H9 (cell line): ENCODE measurements around the gene SLC15A3. TPM values are rescaled to one million over a fixed set of nuclear protein-coding genes. Genes with fewer than 3 reads are reported as not detected.

Experiments used
- DNase-seq: peaks from one replicate; pipeline ENCODE4 v3.0.0-alpha.2; 2017
- H2AFZ ChIP-seq: one replicate; pipeline ENCODE4 v1.6.1; 2013; ENCODE audit warnings: mild to moderate bottlenecking, low read length, control low read depth, moderate library complexity
- H2AK5ac ChIP-seq: 2 replicates; pipeline ENCODE4 v1.6.1; 2013; ENCODE audit warnings: low read length, control low read depth, mixed read lengths; ENCODE audit not compliant: insufficient read length
- H2BK120ac ChIP-seq: one replicate; pipeline ENCODE4 v1.6.1; 2013; ENCODE audit warnings: low read depth, mild to moderate bottlenecking, low read length, control low read depth, inconsistent platforms; ENCODE audit not compliant: poor library complexity, severe bottlenecking
- H2BK12ac ChIP-seq: 2 replicates; pipeline ENCODE4 v1.6.1; 2013; ENCODE audit warnings: low read length, control low read depth, mixed read lengths, low read depth; ENCODE audit not compliant: insufficient read length
- H2BK15ac ChIP-seq: 2 replicates; pipeline ENCODE4 v1.6.1; 2013; ENCODE audit warnings: low read depth, low read length, control low read depth
- H2BK20ac ChIP-seq: one replicate; pipeline ENCODE4 v1.6.1; 2013; ENCODE audit warnings: low read depth, mild to moderate bottlenecking, low read length, control low read depth, inconsistent platforms; ENCODE audit not compliant: poor library complexity, severe bottlenecking
- H2BK5ac ChIP-seq: 2 replicates; pipeline ENCODE4 v1.6.1; 2013; ENCODE audit warnings: low read length, control low read depth, mixed read lengths; ENCODE audit not compliant: insufficient read length
- H3K14ac ChIP-seq: 2 replicates; pipeline ENCODE4 v1.6.1; 2013; ENCODE audit warnings: low read length, control low read depth; ENCODE audit not compliant: insufficient read depth
- H3K18ac ChIP-seq: 2 replicates; pipeline ENCODE4 v1.6.1; 2013; ENCODE audit warnings: low read depth, mild to moderate bottlenecking, mixed read lengths, low read length, control low read depth; ENCODE audit not compliant: insufficient read length
- H3K23ac ChIP-seq: 2 replicates; pipeline ENCODE4 v1.6.1; 2013; ENCODE audit warnings: low read length, control low read depth, mixed read lengths, low read depth; ENCODE audit not compliant: insufficient read length
- H3K23me2 ChIP-seq: 2 replicates; pipeline ENCODE4 v1.6.1; 2013; ENCODE audit warnings: low read depth, mild to moderate bottlenecking, mixed read lengths, low read length, control low read depth; ENCODE audit not compliant: insufficient read length, poor library complexity, severe bottlenecking
- H3K27ac ChIP-seq: 2 replicates; pipeline ENCODE4 v1.5.1; 2013; ENCODE audit warnings: low read length, control low read depth, mixed read lengths, low read depth; ENCODE audit not compliant: insufficient read length
- H3K27me3 ChIP-seq: 2 replicates; pipeline ENCODE4 v1.6.1; 2013; ENCODE audit warnings: low read length, control low read depth, inconsistent platforms; ENCODE audit not compliant: insufficient read depth
- H3K4ac ChIP-seq: 2 replicates; pipeline ENCODE4 v1.6.1; 2013; ENCODE audit warnings: low read depth, mild to moderate bottlenecking, control low read depth, inconsistent platforms, low read length, moderate library complexity
- H3K4me1 ChIP-seq: 2 replicates; pipeline ENCODE4 v1.6.1; 2013; ENCODE audit warnings: low read length, control low read depth, inconsistent platforms; ENCODE audit not compliant: insufficient read depth
- H3K4me2 ChIP-seq: 2 replicates; pipeline ENCODE4 v1.6.1; 2013; ENCODE audit warnings: low read length, control low read depth, mixed read lengths; ENCODE audit not compliant: insufficient read length, insufficient read depth
- H3K56ac ChIP-seq: 2 replicates; pipeline ENCODE4 v1.6.1; 2013; ENCODE audit warnings: low read depth, mild to moderate bottlenecking, mixed read lengths, low read length, control low read depth; ENCODE audit not compliant: insufficient read length
- H3K79me1 ChIP-seq: 2 replicates; pipeline ENCODE4 v1.6.1; 2013; ENCODE audit warnings: low read depth, mild to moderate bottlenecking, moderate library complexity, low read length, control low read depth, inconsistent platforms; ENCODE audit not compliant: insufficient read depth, poor library complexity, severe bottlenecking
- H3K79me2 ChIP-seq: 2 replicates; pipeline ENCODE4 v1.6.1; 2013; ENCODE audit warnings: low read length, control low read depth, inconsistent platforms; ENCODE audit not compliant: insufficient read depth
- H3K9ac ChIP-seq: 2 replicates; pipeline ENCODE4 v1.6.1; 2013; ENCODE audit warnings: low read length, control low read depth, mixed read lengths; ENCODE audit not compliant: insufficient read length; ENCODE audit errors: extremely low read depth
- H3K9me3 ChIP-seq: one replicate; pipeline ENCODE4 v1.6.1; 2013; ENCODE audit warnings: low read depth, low read length, inconsistent platforms; ENCODE audit not compliant: control insufficient read depth
- H3T11ph ChIP-seq: one replicate; pipeline ENCODE4 v1.6.1; 2013; ENCODE audit warnings: mild to moderate bottlenecking, low read length, control low read depth, inconsistent platforms
- H4K20me1 ChIP-seq: one replicate; pipeline ENCODE4 v1.6.1; 2013; ENCODE audit not compliant: control insufficient read depth, insufficient read length, insufficient read depth
- H4K5ac ChIP-seq: 2 replicates; pipeline ENCODE4 v1.6.1; 2013; ENCODE audit warnings: low read depth, mild to moderate bottlenecking, mixed read lengths, low read length, control low read depth; ENCODE audit not compliant: insufficient read length
- H4K8ac ChIP-seq: replicated peaks from 2 replicates; pipeline ENCODE4 v1.6.1; 2013; ENCODE audit warnings: low read length, control low read depth, mixed read lengths, low read depth; ENCODE audit not compliant: insufficient read length
- H4K91ac ChIP-seq: 2 replicates; pipeline ENCODE4 v1.6.1; 2013; ENCODE audit warnings: low read depth, mild to moderate bottlenecking, moderate library complexity, mixed read lengths, low read length, control low read depth; ENCODE audit not compliant: insufficient read length
- H3K27ac Mint-ChIP-seq, 3 experiments: 2 replicates in 2 of 3; 3 replicates in 1 of 3; pipeline ENCODE4 v1.8.0; 2020 to 2021; ENCODE audit warnings: mixed read lengths in 3 of 3, mild to moderate bottlenecking in 1 of 3, moderate library complexity in 1 of 3
- H3K27me3 Mint-ChIP-seq: 2 replicates; pipeline ENCODE4 v1.8.0; 2021; ENCODE audit warnings: low read depth, mild to moderate bottlenecking, moderate library complexity, mixed read lengths
- H3K36me3 Mint-ChIP-seq, 3 experiments: 2 replicates in 2 of 3; 3 replicates in 1 of 3; pipeline ENCODE4 v1.8.0; 2020 to 2021; ENCODE audit warnings: low read depth in 3 of 3, mixed read lengths in 3 of 3; ENCODE audit not compliant: insufficient read depth in 1 of 3
- H3K4me1 Mint-ChIP-seq, 2 experiments: 2 replicates each; pipeline ENCODE4 v1.8.0; 2020; ENCODE audit warnings: mixed read lengths in 2 of 2
- H3K4me3 Mint-ChIP-seq, 2 experiments: 2 replicates in 1 of 2; 3 replicates in 1 of 2; pipeline ENCODE4 v1.8.0; 2020 to 2021; ENCODE audit warnings: mild to moderate bottlenecking in 2 of 2, mixed read lengths in 2 of 2, moderate library complexity in 1 of 2
- H3K9me3 Mint-ChIP-seq, 2 experiments: 2 replicates in 1 of 2; 3 replicates in 1 of 2; pipeline ENCODE4 v1.8.0; 2020; ENCODE audit warnings: mild to moderate bottlenecking in 2 of 2, mixed read lengths in 2 of 2, moderate library complexity in 1 of 2
- WGBS: extraction: QIAGEN DNeasy Blood & Tissue Kit; methylation state at CpG from one replicate; pipeline ENCODE4 v1.1.7; 2013; ENCODE audit warnings: missing lambda C conversion rate, low lambda C conversion rate, mixed read lengths; ENCODE audit not compliant: insufficient read length; ENCODE audit errors: extremely low coverage; 5-methylcytosine and 5-hydroxymethylcytosine counted together
- total RNA-seq: library from RNA; stranded (reverse); gene quantifications from 2 replicates; pipeline ENCODE4 v1.2.1, GENCODE V29; 2021
- TF ChIP-seq, protein P1 (sequence below): fragments of 200-600 bp; sonication (generic); conservative IDR thresholded peaks from 3 replicates; pipeline ENCODE4 v1.8.0; 2021; ENCODE audit warnings: antibody characterized with exemption, mild to moderate bottlenecking

The SLC15A3 gene
- total RNA-seq, 1 experiment from 2014 or later, result 7.0 TPM

DNA sequence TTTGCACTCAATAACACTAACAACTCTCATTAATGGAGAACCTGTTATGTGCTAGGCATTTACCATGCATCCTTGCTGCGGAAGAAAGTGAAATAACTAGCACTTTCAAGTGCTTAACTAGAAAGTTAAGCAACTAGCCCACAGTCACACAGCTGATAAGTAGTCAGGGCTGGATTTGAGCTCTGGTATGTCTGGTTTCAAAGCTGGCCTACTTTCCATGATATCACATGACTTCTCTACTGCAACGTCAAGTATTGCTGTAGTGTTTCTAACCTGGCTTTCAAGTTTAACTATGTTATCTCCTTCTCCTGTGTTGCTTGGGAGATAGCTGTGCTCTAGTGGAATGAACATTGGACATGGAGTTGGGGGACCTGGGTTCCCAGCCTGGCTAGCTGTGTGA is 12.1 kb downstream of the SLC15A3 start:
- H3K23ac ChIP-seq, result no peak overlapping the region
- TF ChIP-seq, protein P1, sequence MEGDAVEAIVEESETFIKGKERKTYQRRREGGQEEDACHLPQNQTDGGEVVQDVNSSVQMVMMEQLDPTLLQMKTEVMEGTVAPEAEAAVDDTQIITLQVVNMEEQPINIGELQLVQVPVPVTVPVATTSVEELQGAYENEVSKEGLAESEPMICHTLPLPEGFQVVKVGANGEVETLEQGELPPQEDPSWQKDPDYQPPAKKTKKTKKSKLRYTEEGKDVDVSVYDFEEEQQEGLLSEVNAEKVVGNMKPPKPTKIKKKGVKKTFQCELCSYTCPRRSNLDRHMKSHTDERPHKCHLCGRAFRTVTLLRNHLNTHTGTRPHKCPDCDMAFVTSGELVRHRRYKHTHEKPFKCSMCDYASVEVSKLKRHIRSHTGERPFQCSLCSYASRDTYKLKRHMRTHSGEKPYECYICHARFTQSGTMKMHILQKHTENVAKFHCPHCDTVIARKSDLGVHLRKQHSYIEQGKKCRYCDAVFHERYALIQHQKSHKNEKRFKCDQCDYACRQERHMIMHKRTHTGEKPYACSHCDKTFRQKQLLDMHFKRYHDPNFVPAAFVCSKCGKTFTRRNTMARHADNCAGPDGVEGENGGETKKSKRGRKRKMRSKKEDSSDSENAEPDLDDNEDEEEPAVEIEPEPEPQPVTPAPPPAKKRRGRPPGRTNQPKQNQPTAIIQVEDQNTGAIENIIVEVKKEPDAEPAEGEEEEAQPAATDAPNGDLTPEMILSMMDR, result no peak

More for the DNA sequence above, 12.1 kb downstream of the SLC15A3 start:
- H2BK12ac ChIP-seq, result no peak overlapping the region
- no peak overlapping the region for H2BK20ac ChIP-seq
- H4K8ac ChIP-seq, result no peak overlapping the region
- no peak overlapping the region for H2BK15ac ChIP-seq
- no peaks in the 10 kb centered on the region for H3K27me3 ChIP-seq
- H3K18ac ChIP-seq, result no peak overlapping the region
- H4K20me1 ChIP-seq, result no peaks in the 10 kb centered on the region
- no peaks in the 10 kb centered on the region; a peak in 1 of 5 replicates for H3K9me3 Mint-ChIP-seq
- H2BK5ac ChIP-seq, result no peak overlapping the region
- H2AFZ ChIP-seq, result no peak overlapping the region
- no peak overlapping the region for H3K9ac ChIP-seq
- no peak overlapping the region for H4K91ac ChIP-seq
- H2BK120ac ChIP-seq, result no peak overlapping the region
- peaks cover 5 to 7% of the 10 kb centered on the region in 2 experiments; a peak in 3 of 4 replicates for H3K4me1 Mint-ChIP-seq
- no peaks in the 10 kb centered on the region for H3K79me1 ChIP-seq
- H3K4me2 ChIP-seq, result no peak overlapping the region
- no peak overlapping the region for H3K27ac ChIP-seq
- H3K36me3 Mint-ChIP-seq, result peaks cover 2 to 13% (median 12%) of the 10 kb centered on the region in 3 experiments; a peak in 6 of 7 replicates
- no peak for DNase-seq
- H3K4me3 Mint-ChIP-seq, result no peak overlapping the region
- no peaks in the 10 kb centered on the region for H3K79me2 ChIP-seq
- H3K23me2 ChIP-seq, result no peaks in the 10 kb centered on the region
- H2AK5ac ChIP-seq, result no peak overlapping the region
- no peak overlapping the region for H3K4ac ChIP-seq
- H3K56ac ChIP-seq, result no peak overlapping the region
- no peak overlapping the region for H3K27ac Mint-ChIP-seq
- H3K27me3 Mint-ChIP-seq, result peaks cover 3% of the 10 kb centered on the region
- no peak overlapping the region for H3K14ac ChIP-seq
- no peaks in the 10 kb centered on the region for H3K9me3 ChIP-seq
- H3T11ph ChIP-seq, result no peak overlapping the region
- no CpG with 5 or more reads among the region's 2 CpGs for WGBS
- no peaks in the 10 kb centered on the region for H3K4me1 ChIP-seq
- H4K5ac ChIP-seq, result no peak overlapping the region
